GM23338 (cell line): ENCODE data around the gene TMEM163. TPM values are rescaled to one million over a fixed set of nuclear protein-coding genes. Genes with fewer than 3 reads are reported as not detected.

Experiments used
- ATAC-seq: fragments of 200-7000 bp; cut with Tn5 transposase; 3 replicates; pipeline ENCODE4 v1.9.1; 2020
- DNase-seq: peaks from one replicate; pipeline ENCODE4 v3.0.0-alpha.2; 2015; ENCODE audit warnings: low spot score
- H2AFZ ChIP-seq: fragments of 200-600 bp; sonication (generic); 2 replicates; pipeline ENCODE4 v1.8.0; 2016; ENCODE audit warnings: antibody characterized with exemption, mild to moderate bottlenecking, moderate library complexity
- H3F3A ChIP-seq: fragments of 200-600 bp; sonication (generic); replicated peaks from 2 replicates; pipeline ENCODE4 v1.8.0; 2017; ENCODE audit warnings: antibody characterized with exemption, mixed run types, low read depth
- H3K27ac ChIP-seq: fragments of 200-600 bp; sonication (generic); 2 replicates; pipeline ENCODE4 v1.6.1; 2016; ENCODE audit warnings: low read depth
- H3K27me3 ChIP-seq: fragments of 200-600 bp; sonication (generic); 2 replicates; pipeline ENCODE4 v1.8.0; 2016; ENCODE audit warnings: mild to moderate bottlenecking, mixed run types, moderate library complexity; ENCODE audit not compliant: insufficient read depth
- H3K36me3 ChIP-seq: fragments of 200-600 bp; sonication (generic); 2 replicates; pipeline ENCODE4 v1.8.0; 2016; ENCODE audit warnings: mild to moderate bottlenecking; ENCODE audit not compliant: insufficient read depth
- H3K4me1 ChIP-seq: fragments of 200-600 bp; sonication (generic); 2 replicates; pipeline ENCODE4 v1.8.0; 2016; ENCODE audit warnings: mild to moderate bottlenecking, moderate library complexity; ENCODE audit not compliant: insufficient read depth
- H3K4me2 ChIP-seq: fragments of 200-600 bp; sonication (generic); 2 replicates; pipeline ENCODE4 v1.7.1; 2017; ENCODE audit warnings: mixed run types
- H3K4me3 ChIP-seq: fragments of 200-600 bp; sonication (generic); 2 replicates; pipeline ENCODE4 v1.6.1; 2016; ENCODE audit warnings: mixed run types
- H3K79me2 ChIP-seq: fragments of 200-600 bp; sonication (generic); replicated peaks from 2 replicates; pipeline ENCODE4 v1.8.0; 2017; ENCODE audit warnings: mild to moderate bottlenecking; ENCODE audit not compliant: insufficient read depth
- H3K9me2 ChIP-seq: fragments of 200-600 bp; sonication (generic); 2 replicates; pipeline ENCODE4 v1.8.0; 2017; ENCODE audit not compliant: insufficient read depth
- H4K20me1 ChIP-seq: fragments of 200-600 bp; sonication (generic); replicated peaks from 2 replicates; pipeline ENCODE4 v1.8.0; 2017; ENCODE audit warnings: mild to moderate bottlenecking; ENCODE audit not compliant: insufficient read depth
- H3K27ac Mint-ChIP-seq: 2 replicates; pipeline ENCODE4 v1.8.0; 2020; ENCODE audit warnings: inconsistent platforms, mild to moderate bottlenecking, moderate library complexity, mixed read lengths
- H3K27me3 Mint-ChIP-seq: 3 replicates; pipeline ENCODE4 v1.8.0; 2022; ENCODE audit warnings: low read depth, mild to moderate bottlenecking, moderate library complexity, mixed read lengths, inconsistent platforms; ENCODE audit not compliant: insufficient read depth, poor library complexity
- H3K36me3 Mint-ChIP-seq: 3 replicates; pipeline ENCODE4 v1.8.0; 2021; ENCODE audit warnings: low read depth, mild to moderate bottlenecking, inconsistent platforms, moderate library complexity, mixed read lengths
- H3K4me1 Mint-ChIP-seq: 3 replicates; pipeline ENCODE4 v1.8.0; 2020; ENCODE audit warnings: mild to moderate bottlenecking, inconsistent platforms, mixed read lengths
- H3K4me3 Mint-ChIP-seq: 3 replicates; pipeline ENCODE4 v1.8.0; 2021; ENCODE audit warnings: moderate library complexity, mild to moderate bottlenecking, inconsistent platforms, mixed read lengths
- H3K9me3 Mint-ChIP-seq: 3 replicates; pipeline ENCODE4 v1.8.0; 2020; ENCODE audit warnings: moderate library complexity, mild to moderate bottlenecking, inconsistent platforms, mixed read lengths
- EZH2phosphoT487 ChIP-seq: fragments of 200-600 bp; sonication (generic); IDR thresholded peaks from one replicate; pipeline ENCODE4 v1.8.1; 2018; ENCODE audit warnings: antibody characterized with exemption; ENCODE audit not compliant: unreplicated experiment
- POLR2AphosphoS5 ChIP-seq: IDR thresholded peaks from 2 replicates; pipeline ENCODE4 v1.6.1; 2016; ENCODE audit warnings: antibody characterized with exemption, low read depth
- STAT1 ChIP-seq: IDR thresholded peaks from one replicate; pipeline ENCODE4 v1.6.1; 2016; ENCODE audit warnings: antibody characterized with exemption; ENCODE audit not compliant: unreplicated experiment
- ZNF114 ChIP-seq: fragments of 250-450 bp; sonication (Bioruptor Pico); IDR thresholded peaks from 2 replicates; pipeline ENCODE4 v1.5.0; 2020; ENCODE audit warnings: mild to moderate bottlenecking, moderate library complexity
- polyA plus RNA-seq: library from polyadenylated mRNA; unstranded; fragments of >200 nt; fragmentation: Nextera tagmentation; extraction: Ambion mirVana; gene quantifications from 2 replicates; pipeline ENCODE4 v1.2.1, GENCODE V29; 2016
- total RNA-seq: library from RNA; depleted of rRNA; stranded (reverse); fragments of >200 nt; shearing (Covaris generic); gene quantifications from 2 replicates; pipeline ENCODE4 v1.2.3, GENCODE V29; 2014
- TF ChIP-seq, protein P1 (sequence below): fragments of 250-450 bp; sonication (Bioruptor Pico); IDR thresholded peaks from 2 replicates; pipeline ENCODE4 v1.5.0; 2020; ENCODE audit warnings: mild to moderate bottlenecking, moderate library complexity

The TMEM163 gene
- total and polyA plus RNA-seq, 2 experiments from 2014 or later: 1.1 to 1.8 TPM

DNA sequence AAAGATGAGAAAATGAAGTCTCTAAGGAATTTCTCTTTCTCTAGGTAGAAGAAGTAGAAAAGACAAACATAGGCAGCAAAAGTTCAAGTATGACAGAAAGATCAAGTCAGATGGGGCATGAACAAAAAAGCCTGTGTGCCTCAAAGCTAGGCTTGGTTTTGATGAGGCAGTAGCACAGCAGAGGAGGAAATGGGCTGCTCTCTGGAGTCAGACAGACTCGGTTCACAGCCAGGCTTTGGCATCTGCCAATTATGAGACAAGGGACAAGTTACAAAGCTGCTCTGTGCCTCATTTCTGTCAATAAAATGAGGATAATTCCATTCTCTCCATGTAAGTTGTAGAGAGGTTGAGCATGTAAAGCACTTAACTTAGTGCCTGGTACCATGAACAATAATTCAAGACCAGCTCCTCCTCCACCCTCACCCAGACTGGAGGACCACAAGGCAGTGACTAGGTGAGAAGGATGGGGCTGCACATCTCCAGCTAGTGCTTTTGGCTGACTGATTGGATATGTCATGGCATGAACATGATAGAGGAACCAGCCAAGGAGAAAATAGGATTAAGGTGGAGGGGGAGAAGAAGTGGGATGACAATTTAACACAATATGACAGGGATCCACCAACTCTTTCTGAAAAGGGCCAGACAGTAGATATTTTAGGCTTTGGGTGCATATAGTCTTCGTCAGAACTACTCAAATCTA lies 84.6 kb downstream of the TMEM163 start (continued):
- TF ChIP-seq, protein P1, sequence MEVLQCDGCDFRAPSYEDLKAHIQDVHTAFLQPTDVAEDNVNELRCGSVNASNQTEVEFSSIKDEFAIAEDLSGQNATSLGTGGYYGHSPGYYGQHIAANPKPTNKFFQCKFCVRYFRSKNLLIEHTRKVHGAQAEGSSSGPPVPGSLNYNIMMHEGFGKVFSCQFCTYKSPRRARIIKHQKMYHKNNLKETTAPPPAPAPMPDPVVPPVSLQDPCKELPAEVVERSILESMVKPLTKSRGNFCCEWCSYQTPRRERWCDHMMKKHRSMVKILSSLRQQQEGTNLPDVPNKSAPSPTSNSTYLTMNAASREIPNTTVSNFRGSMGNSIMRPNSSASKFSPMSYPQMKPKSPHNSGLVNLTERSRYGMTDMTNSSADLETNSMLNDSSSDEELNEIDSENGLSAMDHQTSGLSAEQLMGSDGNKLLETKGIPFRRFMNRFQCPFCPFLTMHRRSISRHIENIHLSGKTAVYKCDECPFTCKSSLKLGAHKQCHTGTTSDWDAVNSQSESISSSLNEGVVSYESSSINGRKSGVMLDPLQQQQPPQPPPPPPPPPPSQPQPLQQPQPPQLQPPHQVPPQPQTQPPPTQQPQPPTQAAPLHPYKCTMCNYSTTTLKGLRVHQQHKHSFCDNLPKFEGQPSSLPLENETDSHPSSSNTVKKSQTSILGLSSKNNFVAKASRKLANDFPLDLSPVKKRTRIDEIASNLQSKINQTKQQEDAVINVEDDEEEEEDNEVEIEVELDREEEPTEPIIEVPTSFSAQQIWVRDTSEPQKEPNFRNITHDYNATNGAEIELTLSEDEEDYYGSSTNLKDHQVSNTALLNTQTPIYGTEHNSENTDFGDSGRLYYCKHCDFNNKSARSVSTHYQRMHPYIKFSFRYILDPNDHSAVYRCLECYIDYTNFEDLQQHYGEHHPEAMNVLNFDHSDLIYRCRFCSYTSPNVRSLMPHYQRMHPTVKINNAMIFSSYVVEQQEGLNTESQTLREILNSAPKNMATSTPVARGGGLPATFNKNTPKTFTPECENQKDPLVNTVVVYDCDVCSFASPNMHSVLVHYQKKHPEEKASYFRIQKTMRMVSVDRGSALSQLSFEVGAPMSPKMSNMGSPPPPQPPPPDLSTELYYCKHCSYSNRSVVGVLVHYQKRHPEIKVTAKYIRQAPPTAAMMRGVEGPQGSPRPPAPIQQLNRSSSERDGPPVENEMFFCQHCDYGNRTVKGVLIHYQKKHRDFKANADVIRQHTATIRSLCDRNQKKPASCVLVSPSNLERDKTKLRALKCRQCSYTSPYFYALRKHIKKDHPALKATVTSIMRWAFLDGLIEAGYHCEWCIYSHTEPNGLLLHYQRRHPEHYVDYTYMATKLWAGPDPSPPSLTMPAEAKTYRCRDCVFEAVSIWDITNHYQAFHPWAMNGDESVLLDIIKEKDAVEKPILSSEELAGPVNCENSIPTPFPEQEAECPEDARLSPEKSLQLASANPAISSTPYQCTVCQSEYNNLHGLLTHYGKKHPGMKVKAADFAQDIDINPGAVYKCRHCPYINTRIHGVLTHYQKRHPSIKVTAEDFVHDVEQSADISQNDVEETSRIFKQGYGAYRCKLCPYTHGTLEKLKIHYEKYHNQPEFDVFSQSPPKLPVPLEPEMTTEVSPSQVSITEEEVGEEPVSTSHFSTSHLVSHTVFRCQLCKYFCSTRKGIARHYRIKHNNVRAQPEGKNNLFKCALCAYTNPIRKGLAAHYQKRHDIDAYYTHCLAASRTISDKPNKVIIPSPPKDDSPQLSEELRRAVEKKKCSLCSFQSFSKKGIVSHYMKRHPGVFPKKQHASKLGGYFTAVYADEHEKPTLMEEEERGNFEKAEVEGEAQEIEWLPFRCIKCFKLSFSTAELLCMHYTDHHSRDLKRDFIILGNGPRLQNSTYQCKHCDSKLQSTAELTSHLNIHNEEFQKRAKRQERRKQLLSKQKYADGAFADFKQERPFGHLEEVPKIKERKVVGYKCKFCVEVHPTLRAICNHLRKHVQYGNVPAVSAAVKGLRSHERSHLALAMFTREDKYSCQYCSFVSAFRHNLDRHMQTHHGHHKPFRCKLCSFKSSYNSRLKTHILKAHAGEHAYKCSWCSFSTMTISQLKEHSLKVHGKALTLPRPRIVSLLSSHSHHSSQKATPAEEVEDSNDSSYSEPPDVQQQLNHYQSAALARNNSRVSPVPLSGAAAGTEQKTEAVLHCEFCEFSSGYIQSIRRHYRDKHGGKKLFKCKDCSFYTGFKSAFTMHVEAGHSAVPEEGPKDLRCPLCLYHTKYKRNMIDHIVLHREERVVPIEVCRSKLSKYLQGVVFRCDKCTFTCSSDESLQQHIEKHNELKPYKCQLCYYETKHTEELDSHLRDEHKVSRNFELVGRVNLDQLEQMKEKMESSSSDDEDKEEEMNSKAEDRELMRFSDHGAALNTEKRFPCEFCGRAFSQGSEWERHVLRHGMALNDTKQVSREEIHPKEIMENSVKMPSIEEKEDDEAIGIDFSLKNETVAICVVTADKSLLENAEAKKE: no peak
- no peak for TF ChIP-seq POLR2AphosphoS5
- TF ChIP-seq ZNF114 (CRISPR knock-in tag): no peak

GRCh38 chr2:134630504-134631159 lies 88.2 kb downstream of the TMEM163 start:
- no peaks in the 10 kb centered on the region for H3K27me3 ChIP-seq
- H4K20me1 ChIP-seq: no peaks in the 10 kb centered on the region
- no peaks in the 10 kb centered on the region for H3F3A ChIP-seq
- ATAC-seq (no peak), DNase-seq (peak; percentile 21)
- TF ChIP-seq, protein P1: no peak
- TF ChIP-seq EZH2phosphoT487 (no peak), STAT1 (no peak)
- Mint-ChIP-seq H3K4me1 (no peaks in the 10 kb centered on the region), H3K27me3 (peaks cover 2% of the 10 kb centered on the region), H3K27ac (no peak overlapping the region), H3K9me3 (no peaks in the 10 kb centered on the region), H3K4me3 (no peak overlapping the region), H3K36me3 (no peaks in the 10 kb centered on the region)
- no peak overlapping the region for H2AFZ ChIP-seq
- 0 out of 2 replicates have a peak, but pooled peaks cover 3% of the 10 kb centered on the region for H3K9me2 ChIP-seq
- no peak overlapping the region for H3K4me3 ChIP-seq
- no peak overlapping the region for H3K27ac ChIP-seq
- no peaks in the 10 kb centered on the region for H3K36me3 ChIP-seq
- H3K79me2 ChIP-seq: no peaks in the 10 kb centered on the region
- no peaks in the 10 kb centered on the region for H3K4me1 ChIP-seq
- no peak overlapping the region for H3K4me2 ChIP-seq
